ENCODE results near the gene SH3YL1. TPM values are rescaled to one million over a fixed set of nuclear protein-coding genes. Genes with fewer than 3 reads are reported as not detected.

SH3YL1 gene
- total and polyA plus RNA-seq, 10 donors, result 30.6 to 72.8 (median 37.0) TPM

DNA sequence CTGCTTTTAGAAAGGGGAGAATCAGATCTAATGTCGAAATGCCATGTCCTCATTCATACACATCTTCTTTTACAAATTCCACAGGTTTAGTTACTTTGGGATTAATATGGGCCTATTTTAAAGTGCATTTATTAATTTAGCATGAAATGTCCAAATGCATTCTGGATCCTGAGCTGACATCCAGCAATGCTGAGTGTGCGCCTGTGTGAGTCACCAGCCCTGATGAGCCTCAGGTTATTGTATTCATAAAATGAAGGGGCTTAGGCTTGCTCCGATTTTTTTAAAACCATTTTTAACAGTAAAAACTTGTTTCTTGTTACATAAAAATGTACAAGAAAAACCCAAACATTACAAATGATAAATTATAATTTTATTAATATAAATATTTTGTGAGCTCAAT lies 94.1 kb downstream of the SH3YL1 start:
- no peaks in the 10 kb centered on the region for H3K9me3 ChIP-seq
- H3K4me3 ChIP-seq, result no peak overlapping the region
- peaks cover 0 to 11% (median 0%) of the 10 kb centered on the region in 7 donors for H3K27me3 ChIP-seq (replicated peaks in 1 of 7)
- H3K27ac ChIP-seq, result no peak overlapping the region
- 63 to 93% (median 86%) methylated on average over 3 of the region's 3 CpGs for WGBS, 5 donors
- no peak for DNase-seq
- no peak for TF ChIP-seq POLR2A (IDR thresholded peaks at IDR 0.05)
- TF ChIP-seq POLR2AphosphoS5 (IDR thresholded peaks at IDR 0.05), result no peak
- TF ChIP-seq, protein P1, sequence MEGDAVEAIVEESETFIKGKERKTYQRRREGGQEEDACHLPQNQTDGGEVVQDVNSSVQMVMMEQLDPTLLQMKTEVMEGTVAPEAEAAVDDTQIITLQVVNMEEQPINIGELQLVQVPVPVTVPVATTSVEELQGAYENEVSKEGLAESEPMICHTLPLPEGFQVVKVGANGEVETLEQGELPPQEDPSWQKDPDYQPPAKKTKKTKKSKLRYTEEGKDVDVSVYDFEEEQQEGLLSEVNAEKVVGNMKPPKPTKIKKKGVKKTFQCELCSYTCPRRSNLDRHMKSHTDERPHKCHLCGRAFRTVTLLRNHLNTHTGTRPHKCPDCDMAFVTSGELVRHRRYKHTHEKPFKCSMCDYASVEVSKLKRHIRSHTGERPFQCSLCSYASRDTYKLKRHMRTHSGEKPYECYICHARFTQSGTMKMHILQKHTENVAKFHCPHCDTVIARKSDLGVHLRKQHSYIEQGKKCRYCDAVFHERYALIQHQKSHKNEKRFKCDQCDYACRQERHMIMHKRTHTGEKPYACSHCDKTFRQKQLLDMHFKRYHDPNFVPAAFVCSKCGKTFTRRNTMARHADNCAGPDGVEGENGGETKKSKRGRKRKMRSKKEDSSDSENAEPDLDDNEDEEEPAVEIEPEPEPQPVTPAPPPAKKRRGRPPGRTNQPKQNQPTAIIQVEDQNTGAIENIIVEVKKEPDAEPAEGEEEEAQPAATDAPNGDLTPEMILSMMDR (IDR thresholded peaks at IDR 0.05 in 8 of 11, conservative IDR thresholded peaks at IDR 0.05 in 3 of 11), result no peak
- H3K36me3 ChIP-seq, result no peaks in the 10 kb centered on the region
- H3K4me1 ChIP-seq, result peaks cover 0 to 2% (median 0%) of the 10 kb centered on the region in 6 donors
- intact Hi-C loops (cut with DNase I; ENCODE audit: low total_unique reads), result loop anchor here (5.0 kb wide), 1 partner anchor 123 kb away; no protein-coding TSS in a partner anchor

Other genes starting within 250 kb of the SH3YL1 start
- 1 to 10 TPM in 2 of 7 donors, under 1 TPM in 5; 0.43 to 2.2 (median 0.83) TPM for gene FAM110C, start 217.5 kb downstream of the SH3YL1 start, total RNA-seq
- gene FAM110C, start 217.5 kb downstream of the SH3YL1 start, polyA plus RNA-seq, result under 1 TPM; 0.13 to 0.33 (median 0.22) TPM
- gene ACP1, start 915 bp upstream of the SH3YL1 start, total RNA-seq, result 100 to 1,000 TPM in 1 of 7 donors, 10 to 100 TPM in 6; 63.7 to 103 (median 72.7) TPM
- gene ACP1, start 915 bp upstream of the SH3YL1 start, polyA plus RNA-seq, result 10 to 100 TPM; 58.1 to 83.2 (median 73.0) TPM
- 10 to 100 TPM in 3 of 7 donors, 1 to 10 TPM in 4; 3.3 to 22.9 (median 8.3) TPM for gene ALKAL2, start 24.1 kb upstream of the SH3YL1 start, total RNA-seq
- 1 to 10 TPM; 2.1 to 5.0 (median 4.2) TPM for gene ALKAL2, start 24.1 kb upstream of the SH3YL1 start, polyA plus RNA-seq